Measurements from ENCODE around the gene NSG1.

The NSG1 gene

DNA sequence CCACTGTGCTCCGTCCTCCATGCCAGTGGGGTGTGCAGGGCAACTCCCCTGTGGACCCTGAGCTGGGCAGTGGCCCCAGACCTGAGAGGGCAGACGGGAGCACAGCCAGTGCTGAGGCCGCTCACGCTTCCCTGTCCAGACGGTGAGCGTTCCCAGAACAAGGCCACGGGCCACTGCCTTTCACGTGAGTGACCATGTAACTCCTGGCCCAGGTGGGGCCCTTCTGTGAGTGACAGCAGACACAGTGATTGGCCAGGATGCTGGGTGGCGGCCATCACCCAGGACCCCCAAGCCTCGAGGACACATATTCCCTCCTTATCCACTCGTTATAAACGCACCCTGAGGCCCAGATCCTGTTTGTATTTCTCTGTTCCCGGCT lies 10.5 kb downstream of the NSG1 start:
- Histone ChIP-seq H3K4me1 (ENCODE audit: control insufficient read depth, insufficient read depth, low read length) (peaks cover 10% of the 10 kb centered on the region), H3K27ac (ENCODE audit: low read length) (no peak overlapping the region), H3K27me3 (ENCODE audit: control insufficient read depth, insufficient read depth, low read length) (no peaks in the 10 kb centered on the region), H3K36me3 (ENCODE audit: control insufficient read depth, insufficient read depth, low read length) (no peaks in the 10 kb centered on the region; the same call in 1 of the 2 replicates), H3K4me3 (ENCODE audit: low read length) (no peak overlapping the region), H3K9me3 (ENCODE audit: control insufficient read depth, insufficient read depth, low read length) (no peaks in the 10 kb centered on the region)
- DNase-seq (ENCODE audit: low read depth, low spot score) = no peak
- WGBS (ENCODE audit: insufficient coverage, insufficient read length) = no CpG with 5 or more reads among the region's 13 CpGs

DNA sequence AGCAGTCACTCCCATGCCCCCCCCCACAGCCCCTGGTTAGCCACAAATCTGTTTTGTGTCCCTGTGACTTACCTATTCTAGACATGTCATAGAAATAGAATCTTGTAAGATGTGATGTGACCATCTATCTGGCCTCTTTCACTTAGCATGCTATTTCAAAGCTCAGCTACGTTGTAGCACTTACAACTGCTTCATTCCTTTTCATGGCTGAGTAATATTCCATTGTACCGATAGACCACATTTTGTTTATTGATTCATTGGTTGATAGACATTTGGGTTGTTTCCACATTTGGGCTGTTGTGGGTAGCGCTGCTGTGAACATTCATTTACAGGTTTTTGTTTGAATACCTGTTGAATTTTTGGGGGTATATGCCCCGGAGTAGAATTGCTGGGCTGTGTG lies 11.5 kb downstream of the NSG1 start:
- Histone ChIP-seq H3K4me1 (ENCODE audit: control insufficient read depth, insufficient read depth, low read length) (peaks cover 10% of the 10 kb centered on the region), H3K27me3 (ENCODE audit: control insufficient read depth, insufficient read depth, low read length) (no peaks in the 10 kb centered on the region), H3K9me3 (ENCODE audit: control insufficient read depth, insufficient read depth, low read length) (no peaks in the 10 kb centered on the region), H3K4me3 (ENCODE audit: low read length) (no peak overlapping the region), H3K36me3 (ENCODE audit: control insufficient read depth, insufficient read depth, low read length) (no peaks in the 10 kb centered on the region; the same call in 1 of the 2 replicates), H3K27ac (ENCODE audit: low read length) (no peak overlapping the region)
- DNase-seq (ENCODE audit: low read depth, low spot score) = no peak
- WGBS (ENCODE audit: insufficient coverage, insufficient read length) = no CpG with 5 or more reads among the region's 4 CpGs

DNA sequence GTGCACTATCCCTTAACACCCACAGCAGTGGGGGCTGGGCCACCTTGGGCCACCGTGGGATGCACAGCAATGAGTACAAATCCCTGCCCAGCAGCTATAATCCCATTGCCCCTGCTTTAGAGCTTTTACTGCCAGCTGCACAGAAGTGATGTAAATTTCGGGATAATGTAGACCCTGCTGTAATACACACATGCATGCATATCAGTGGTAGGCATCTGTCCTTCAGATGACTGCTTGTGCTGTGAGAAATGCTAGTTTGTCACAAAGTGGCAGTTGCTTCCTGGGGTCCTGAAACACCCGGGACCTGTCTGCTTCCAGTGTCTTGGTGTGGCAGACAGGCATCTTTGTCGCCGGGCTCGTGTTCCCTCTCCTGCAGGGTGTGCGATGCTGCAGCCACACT lies 14.1 kb downstream of the NSG1 start:
- no peaks in the 10 kb centered on the region for H3K27me3 ChIP-seq (ENCODE audit: control insufficient read depth, insufficient read depth, low read length)
- no peak overlapping the region for H3K27ac ChIP-seq (ENCODE audit: low read length)
- no peak for DNase-seq (ENCODE audit: low read depth, low spot score)
- WGBS (ENCODE audit: insufficient coverage, insufficient read length) = no CpG with 5 or more reads among the region's 7 CpGs
- no peaks in the 10 kb centered on the region; the same call in 1 of the 2 replicates for H3K36me3 ChIP-seq (ENCODE audit: control insufficient read depth, insufficient read depth, low read length)
- H3K9me3 ChIP-seq (ENCODE audit: control insufficient read depth, insufficient read depth, low read length) = no peaks in the 10 kb centered on the region
- H3K4me3 ChIP-seq (ENCODE audit: low read length) = no peak overlapping the region
- peaks cover 10% of the 10 kb centered on the region for H3K4me1 ChIP-seq (ENCODE audit: control insufficient read depth, insufficient read depth, low read length)

DNA sequence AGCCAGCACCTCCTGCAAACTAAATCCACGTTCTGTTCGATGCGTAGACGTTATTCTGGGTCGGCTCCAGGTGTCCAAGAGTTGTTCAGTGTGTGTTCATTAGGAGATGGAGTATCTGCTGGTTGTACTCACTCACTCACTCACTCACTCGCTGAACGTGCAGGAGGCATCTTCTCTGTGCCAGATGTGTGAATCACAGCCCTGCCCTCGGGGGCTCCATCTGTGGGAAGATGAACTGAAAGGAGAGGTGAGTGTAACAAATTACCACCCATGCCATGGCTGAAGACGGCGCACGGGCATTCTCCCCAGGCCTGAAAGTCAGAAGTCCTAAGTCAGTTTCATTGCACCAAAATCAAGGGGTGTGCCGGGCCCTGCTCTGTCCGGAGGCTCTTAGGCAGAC lies 16.1 kb downstream of the NSG1 start:
- no peaks in the 10 kb centered on the region for H3K27me3 ChIP-seq (ENCODE audit: control insufficient read depth, insufficient read depth, low read length)
- DNase-seq (ENCODE audit: low read depth, low spot score) = no peak
- H3K36me3 ChIP-seq (ENCODE audit: control insufficient read depth, insufficient read depth, low read length) = no peaks in the 10 kb centered on the region; the same call in 1 of the 2 replicates
- WGBS (ENCODE audit: insufficient coverage, insufficient read length) = no CpG with 5 or more reads among the region's 13 CpGs
- no peaks in the 10 kb centered on the region for H3K9me3 ChIP-seq (ENCODE audit: control insufficient read depth, insufficient read depth, low read length)
- H3K27ac ChIP-seq (ENCODE audit: low read length) = no peak overlapping the region
- H3K4me3 ChIP-seq (ENCODE audit: low read length) = no peak overlapping the region
- H3K4me1 ChIP-seq (ENCODE audit: control insufficient read depth, insufficient read depth, low read length) = no peaks in the 10 kb centered on the region

DNA sequence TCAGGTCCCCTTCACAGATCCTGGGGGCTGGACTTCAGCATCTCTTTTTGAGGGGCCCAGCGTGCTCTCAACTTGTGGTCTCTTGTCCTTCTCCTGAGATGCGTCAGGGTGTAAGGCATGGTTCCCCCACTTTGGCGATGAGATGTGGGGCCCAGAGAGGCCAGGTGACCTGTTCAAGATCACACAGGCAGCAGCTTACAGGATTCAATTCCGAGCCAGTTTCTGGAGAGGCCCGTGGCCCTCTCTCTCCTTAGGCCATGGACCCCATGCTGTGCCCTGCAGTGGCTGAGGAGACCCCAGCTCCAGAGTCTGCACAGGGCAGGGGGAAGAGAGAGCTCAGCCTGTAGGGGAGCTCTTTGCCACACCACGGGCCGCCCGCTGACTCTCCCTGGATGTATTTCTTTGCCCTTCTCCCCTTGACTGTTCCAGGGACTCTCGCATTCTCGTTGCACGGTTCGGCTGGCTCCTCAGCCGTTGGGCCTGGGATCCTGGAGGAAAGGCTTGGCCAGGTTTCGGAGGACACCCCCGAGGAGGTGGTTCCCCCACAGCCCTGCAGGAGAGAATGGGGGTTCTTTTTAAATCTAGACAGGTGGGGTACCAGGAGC lies 18.6 kb downstream of the NSG1 start:
- no CpG with 5 or more reads among the region's 15 CpGs for WGBS (ENCODE audit: insufficient coverage, insufficient read length)
- Histone ChIP-seq H3K4me1 (ENCODE audit: control insufficient read depth, insufficient read depth, low read length) (peaks cover 2% of the 10 kb centered on the region; the same call in 1 of the 2 replicates), H3K27ac (ENCODE audit: low read length) (no peak overlapping the region), H3K27me3 (ENCODE audit: control insufficient read depth, insufficient read depth, low read length) (no peaks in the 10 kb centered on the region), H3K36me3 (ENCODE audit: control insufficient read depth, insufficient read depth, low read length) (peaks cover 4% of the 10 kb centered on the region; the same call in 1 of the 2 replicates), H3K9me3 (ENCODE audit: control insufficient read depth, insufficient read depth, low read length) (no peaks in the 10 kb centered on the region), H3K4me3 (ENCODE audit: low read length) (no peak overlapping the region)
- no peak for DNase-seq (ENCODE audit: low read depth, low spot score)

DNA sequence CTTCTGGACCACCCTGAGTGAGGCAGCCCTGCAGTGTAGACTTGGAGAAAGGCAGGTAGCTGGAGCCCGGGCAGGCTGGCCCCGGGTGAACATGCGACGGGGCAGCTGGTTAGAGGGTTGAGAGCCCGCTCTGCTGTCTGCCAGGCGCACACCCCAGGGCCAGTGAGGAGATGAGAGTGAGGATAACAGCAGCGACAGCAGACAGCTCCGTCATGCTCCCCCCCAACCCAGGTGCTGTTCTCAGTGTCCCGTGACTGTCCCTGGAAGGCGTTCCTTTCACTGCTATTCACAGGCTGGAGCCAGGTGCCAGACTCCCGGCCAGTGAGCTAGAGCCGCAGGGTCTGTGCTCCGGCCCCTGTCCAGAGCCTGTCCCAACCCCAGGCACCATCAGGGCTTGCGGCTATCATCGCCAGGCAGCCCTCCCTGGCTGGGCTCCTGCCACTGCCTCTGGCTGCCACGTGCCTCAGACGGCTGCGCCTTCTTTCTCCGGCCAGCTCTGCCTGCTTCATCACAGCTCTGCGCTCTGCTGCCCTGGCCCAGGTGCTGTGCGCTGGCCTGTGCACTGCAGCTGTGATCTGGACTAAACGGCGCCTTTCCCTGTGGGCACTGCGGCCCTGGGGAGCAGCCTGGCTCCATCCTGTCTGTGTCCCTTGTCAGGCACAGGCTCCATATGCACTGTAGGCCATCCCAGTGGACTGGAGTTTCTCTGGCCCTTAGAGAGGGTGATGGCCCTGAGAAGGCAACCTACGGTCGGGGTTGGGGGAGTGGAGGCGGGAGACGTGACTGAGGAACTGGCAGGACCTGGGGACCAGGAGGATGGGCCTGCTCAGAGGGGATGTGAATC lies 19.8 kb downstream of the NSG1 start:
- H3K27me3 ChIP-seq (ENCODE audit: control insufficient read depth, insufficient read depth, low read length) = no peaks in the 10 kb centered on the region
- DNase-seq (ENCODE audit: low read depth, low spot score) = no peak
- no peaks in the 10 kb centered on the region for H3K9me3 ChIP-seq (ENCODE audit: control insufficient read depth, insufficient read depth, low read length)
- peaks cover 4% of the 10 kb centered on the region; the same call in 1 of the 2 replicates for H3K36me3 ChIP-seq (ENCODE audit: control insufficient read depth, insufficient read depth, low read length)
- peaks cover 2% of the 10 kb centered on the region; the same call in 1 of the 2 replicates for H3K4me1 ChIP-seq (ENCODE audit: control insufficient read depth, insufficient read depth, low read length)
- no CpG with 5 or more reads among the region's 28 CpGs for WGBS (ENCODE audit: insufficient coverage, insufficient read length)
- H3K27ac ChIP-seq (ENCODE audit: low read length) = no peak overlapping the region
- H3K4me3 ChIP-seq (ENCODE audit: low read length) = no peak overlapping the region

DNA sequence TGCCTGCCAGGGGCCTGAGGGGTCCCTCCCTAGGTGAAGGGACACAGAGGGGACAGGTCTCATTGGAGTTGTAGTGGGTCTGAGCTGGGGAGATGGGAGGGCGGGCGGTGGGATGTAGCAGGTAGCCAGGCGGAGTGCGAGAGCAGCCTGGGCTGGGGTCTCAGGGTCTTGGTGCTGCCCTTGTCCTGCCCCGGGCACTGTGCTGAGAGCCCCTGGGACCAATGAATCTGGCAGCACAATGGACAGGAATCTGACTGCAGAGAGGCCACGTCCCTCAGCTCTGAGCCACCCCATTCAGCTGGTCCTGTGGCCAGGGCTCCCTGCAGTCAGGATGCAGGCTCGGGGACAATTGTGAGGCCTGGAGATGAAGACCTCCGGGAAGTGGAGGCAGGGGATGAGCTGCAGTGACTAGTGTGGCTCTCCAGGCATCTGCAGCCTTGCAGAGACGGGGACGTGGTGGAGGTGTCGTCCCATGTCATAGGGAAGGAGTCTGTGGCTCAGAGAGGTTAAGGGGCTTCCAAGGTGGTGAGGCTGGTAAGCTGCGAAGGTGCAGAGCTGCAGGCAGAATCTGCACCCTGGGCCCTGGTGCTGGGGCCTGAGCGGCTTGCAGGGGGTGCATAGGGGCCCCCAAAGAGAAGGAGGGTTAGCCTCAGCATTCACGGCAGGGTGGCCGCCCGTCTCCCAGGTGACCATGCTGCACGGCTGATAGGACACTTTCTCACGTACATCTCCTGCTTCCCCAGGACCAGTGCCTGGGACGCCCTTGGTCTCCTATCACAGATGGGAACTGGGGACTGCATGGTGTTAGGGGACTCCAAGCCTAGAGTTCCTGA lies 20.6 kb downstream of the NSG1 start:
- Histone ChIP-seq H3K36me3 (ENCODE audit: control insufficient read depth, insufficient read depth, low read length) (peaks cover 4% of the 10 kb centered on the region; the same call in 1 of the 2 replicates), H3K4me1 (ENCODE audit: control insufficient read depth, insufficient read depth, low read length) (peaks cover 2% of the 10 kb centered on the region; the same call in 1 of the 2 replicates), H3K4me3 (ENCODE audit: low read length) (no peak overlapping the region), H3K9me3 (ENCODE audit: control insufficient read depth, insufficient read depth, low read length) (no peaks in the 10 kb centered on the region), H3K27ac (ENCODE audit: low read length) (no peak overlapping the region), H3K27me3 (ENCODE audit: control insufficient read depth, insufficient read depth, low read length) (no peaks in the 10 kb centered on the region)
- DNase-seq (ENCODE audit: low read depth, low spot score) = no peak
- WGBS (ENCODE audit: insufficient coverage, insufficient read length) = no CpG with 5 or more reads among the region's 19 CpGs

DNA sequence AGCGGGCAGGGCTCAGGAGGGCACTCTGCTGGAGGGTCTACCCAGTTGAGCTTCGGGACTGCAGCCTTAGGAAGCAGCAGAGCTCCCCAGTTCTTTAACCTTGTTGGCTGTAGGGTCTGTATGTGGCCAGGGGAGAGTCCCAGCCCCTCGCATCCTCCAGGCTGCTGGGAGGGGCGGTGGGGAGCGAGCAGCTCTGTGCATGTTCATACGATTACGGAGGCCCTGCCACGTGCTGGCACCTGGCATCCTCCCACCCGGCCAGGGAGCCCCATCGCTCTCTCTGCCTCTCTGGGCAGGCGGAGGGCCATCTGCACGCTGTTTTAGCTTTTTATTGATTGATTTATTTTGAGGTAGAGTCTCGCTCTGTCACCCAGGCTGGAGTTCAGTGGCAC lies 21.2 kb downstream of the NSG1 start:
- Histone ChIP-seq H3K27me3 (ENCODE audit: control insufficient read depth, insufficient read depth, low read length) (no peaks in the 10 kb centered on the region), H3K4me3 (ENCODE audit: low read length) (no peak overlapping the region), H3K36me3 (ENCODE audit: control insufficient read depth, insufficient read depth, low read length) (0 out of 2 replicates have a peak, but pooled peaks cover 4% of the 10 kb centered on the region), H3K9me3 (ENCODE audit: control insufficient read depth, insufficient read depth, low read length) (no peaks in the 10 kb centered on the region), H3K27ac (ENCODE audit: low read length) (no peak overlapping the region), H3K4me1 (ENCODE audit: control insufficient read depth, insufficient read depth, low read length) (peaks cover 2% of the 10 kb centered on the region; the same call in 1 of the 2 replicates)
- DNase-seq (ENCODE audit: low read depth, low spot score) = no peak
- no CpG with 5 or more reads among the region's 13 CpGs for WGBS (ENCODE audit: insufficient coverage, insufficient read length)

DNA sequence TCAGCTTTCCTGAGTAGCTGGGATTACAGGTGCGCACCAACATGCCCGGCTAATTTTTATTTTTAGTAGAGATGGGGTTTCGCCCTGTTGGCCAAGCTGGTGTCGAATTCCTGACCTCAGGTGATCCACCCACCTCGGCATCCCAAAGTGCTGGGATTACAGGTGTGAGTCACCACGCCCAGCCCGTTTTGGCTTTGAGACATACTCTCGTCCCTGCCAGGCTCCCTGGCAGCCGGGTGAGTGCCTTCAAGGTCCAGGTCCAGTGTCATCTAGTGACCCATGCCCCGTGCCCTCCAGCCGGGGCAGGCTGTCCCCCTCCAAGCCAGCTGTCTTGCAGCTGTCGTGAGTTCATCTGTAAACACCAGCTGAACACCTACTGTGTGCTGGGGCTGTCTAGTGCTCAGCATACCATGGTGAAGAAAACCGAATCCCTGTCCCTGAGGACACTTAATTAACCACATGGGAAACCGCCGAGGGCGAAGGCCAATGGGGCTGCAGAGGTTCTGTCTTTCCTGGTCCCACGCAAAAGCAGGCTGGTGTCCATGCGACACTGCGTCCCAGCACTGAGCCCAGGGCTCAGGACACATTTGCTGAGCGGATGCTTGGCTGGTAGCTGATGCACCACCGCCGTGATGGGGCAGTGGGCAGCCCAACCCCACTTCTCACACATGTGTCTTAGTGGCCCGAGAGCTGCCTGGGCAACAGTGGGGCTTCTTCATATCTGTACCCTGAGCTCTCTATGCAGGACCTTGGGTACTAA lies 21.9 kb downstream of the NSG1 start:
- no peak overlapping the region for H3K4me3 ChIP-seq (ENCODE audit: low read length)
- no peaks in the 10 kb centered on the region for H3K27me3 ChIP-seq (ENCODE audit: control insufficient read depth, insufficient read depth, low read length)
- H3K36me3 ChIP-seq (ENCODE audit: control insufficient read depth, insufficient read depth, low read length) = 0 out of 2 replicates have a peak, but pooled peaks cover 4% of the 10 kb centered on the region
- DNase-seq (ENCODE audit: low read depth, low spot score) = no peak
- WGBS (ENCODE audit: insufficient coverage, insufficient read length) = no CpG with 5 or more reads among the region's 23 CpGs
- no peaks in the 10 kb centered on the region for H3K9me3 ChIP-seq (ENCODE audit: control insufficient read depth, insufficient read depth, low read length)
- H3K27ac ChIP-seq (ENCODE audit: low read length) = no peak overlapping the region
- peaks cover 2% of the 10 kb centered on the region; the same call in 1 of the 2 replicates for H3K4me1 ChIP-seq (ENCODE audit: control insufficient read depth, insufficient read depth, low read length)
